GM10248 (cell line): Measurements from ENCODE around the gene ERBB4.
"Not testable (repeated sequence)": the region's sequence is repeated elsewhere in the genome, so short reads cannot be mapped to it uniquely, and the experiment has no call there.

Source experiments
- CTCF ChIA-PET: fragments of 300-600 bp; sonication (Branson Sonifier 250); formaldehyde crosslinking; extraction: SDS; loops from one replicate; lab custom pipeline; 2021; ENCODE audit warnings: antibody characterized with exemption; lab: Yijun Ruan, JAX
- POLR2A ChIA-PET: fragments of 350-650 bp; sonication (Branson Sonifier 250); formaldehyde crosslinking; extraction: SDS; loops from one replicate; lab custom pipeline; 2020; ENCODE audit warnings: antibody characterized with exemption; lab: Yijun Ruan, JAX
- DNase-seq: peaks from one replicate; pipeline ENCODE4 v3.0.0; 2012; ENCODE audit errors: extremely low spot score
- TF ChIP-seq, protein P1 (sequence below): IDR thresholded peaks from 2 replicates; pipeline ENCODE4 v1.5.1; 2012; ENCODE audit warnings: mild to moderate bottlenecking, low read depth; ENCODE audit errors: extremely low read depth, missing control alignments, control extremely low read depth

Gene ERBB4

DNA sequence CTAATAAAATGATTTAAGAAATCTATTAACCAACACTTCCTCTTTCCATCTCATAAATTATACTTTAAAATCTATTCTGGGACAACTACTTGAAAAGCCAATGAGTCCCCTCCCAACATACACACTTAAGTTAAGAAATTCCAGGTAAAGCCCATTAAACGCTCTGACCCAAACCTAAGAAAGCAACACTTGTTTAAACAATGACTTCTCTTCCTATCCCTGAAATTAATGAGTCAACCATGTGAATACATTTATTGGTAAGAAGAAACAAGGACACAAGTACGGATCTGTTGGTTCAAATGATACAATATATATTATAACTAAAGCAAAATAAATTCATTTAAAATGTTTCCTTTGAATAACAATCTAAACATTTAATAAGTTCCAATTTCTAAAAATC lies 279.4 kb downstream of the ERBB4 start:
- ChIA-PET POLR2A (no interaction called here), CTCF (no interaction called here)
- DNase-seq, result no peak
- TF ChIP-seq, protein P1, sequence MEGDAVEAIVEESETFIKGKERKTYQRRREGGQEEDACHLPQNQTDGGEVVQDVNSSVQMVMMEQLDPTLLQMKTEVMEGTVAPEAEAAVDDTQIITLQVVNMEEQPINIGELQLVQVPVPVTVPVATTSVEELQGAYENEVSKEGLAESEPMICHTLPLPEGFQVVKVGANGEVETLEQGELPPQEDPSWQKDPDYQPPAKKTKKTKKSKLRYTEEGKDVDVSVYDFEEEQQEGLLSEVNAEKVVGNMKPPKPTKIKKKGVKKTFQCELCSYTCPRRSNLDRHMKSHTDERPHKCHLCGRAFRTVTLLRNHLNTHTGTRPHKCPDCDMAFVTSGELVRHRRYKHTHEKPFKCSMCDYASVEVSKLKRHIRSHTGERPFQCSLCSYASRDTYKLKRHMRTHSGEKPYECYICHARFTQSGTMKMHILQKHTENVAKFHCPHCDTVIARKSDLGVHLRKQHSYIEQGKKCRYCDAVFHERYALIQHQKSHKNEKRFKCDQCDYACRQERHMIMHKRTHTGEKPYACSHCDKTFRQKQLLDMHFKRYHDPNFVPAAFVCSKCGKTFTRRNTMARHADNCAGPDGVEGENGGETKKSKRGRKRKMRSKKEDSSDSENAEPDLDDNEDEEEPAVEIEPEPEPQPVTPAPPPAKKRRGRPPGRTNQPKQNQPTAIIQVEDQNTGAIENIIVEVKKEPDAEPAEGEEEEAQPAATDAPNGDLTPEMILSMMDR, result no peak

DNA sequence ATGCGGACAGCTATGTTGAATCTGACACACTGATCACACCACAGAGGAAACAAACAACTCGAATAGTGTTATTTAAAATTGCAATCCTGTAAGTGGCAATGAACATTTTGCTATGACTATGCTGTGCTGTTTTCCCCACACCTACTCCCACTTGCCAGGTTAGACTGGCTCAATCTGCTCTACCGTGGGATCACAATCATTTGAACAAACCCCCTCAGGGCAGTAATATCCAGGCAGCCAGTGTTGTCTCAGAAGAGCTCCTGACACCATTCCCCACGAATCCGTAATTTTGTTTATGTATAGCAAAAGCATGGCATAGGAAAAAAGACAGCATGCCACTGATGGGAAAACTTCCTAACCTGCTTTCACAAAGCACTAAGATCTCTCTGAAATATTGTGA lies 284.3 kb downstream of the ERBB4 start:
- POLR2A ChIA-PET, result no interaction called here
- TF ChIP-seq, protein P1, result no peak
- CTCF ChIA-PET, result no interaction called here
- DNase-seq, result no peak

DNA sequence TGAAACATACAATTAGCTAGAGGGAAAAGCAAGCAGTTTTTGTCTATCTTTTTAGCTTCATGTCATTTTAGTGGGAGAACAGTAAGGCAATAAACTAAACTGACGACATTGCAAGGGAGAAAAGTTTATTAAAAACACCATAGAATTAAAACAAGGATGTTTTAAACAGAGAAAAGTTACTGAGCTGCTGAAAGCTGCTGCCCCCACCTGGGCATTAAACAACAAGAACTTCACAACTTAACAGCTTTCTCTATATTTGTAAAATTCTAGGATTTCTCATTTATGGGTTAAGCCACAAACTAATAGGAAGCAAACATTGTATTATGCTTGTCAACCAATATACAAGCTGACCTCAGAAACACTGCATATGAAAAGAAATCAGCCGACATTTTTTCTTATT lies 289.2 kb downstream of the ERBB4 start:
- ChIA-PET CTCF (interaction anchor here (1.0 to 1.4 kb wide), 3 partner anchors 9 to 244 kb away, joined by 3 to 4 read pairs (median 3); no protein-coding TSS in a partner anchor), POLR2A (no interaction called here)
- no peak for DNase-seq
- TF ChIP-seq, protein P1, result no peak

DNA sequence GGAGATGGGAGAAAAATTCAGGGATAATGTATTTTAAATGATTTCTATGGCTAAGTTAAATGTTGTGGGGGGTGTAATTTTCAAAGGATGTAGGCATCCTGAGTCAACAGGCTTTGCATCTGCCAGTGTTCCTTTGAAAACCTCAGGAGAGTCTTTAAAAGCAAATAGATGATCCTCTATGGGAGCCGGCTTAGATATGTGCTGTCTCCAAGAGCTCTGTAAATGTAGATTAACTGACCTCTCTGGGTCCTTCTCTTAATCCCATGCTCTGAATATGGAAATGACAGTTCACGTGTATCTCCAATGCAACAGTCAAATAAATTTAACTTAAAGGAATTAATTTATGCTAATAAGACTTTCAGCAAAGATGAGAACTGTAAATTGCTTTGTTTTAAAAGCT lies 292.7 kb downstream of the ERBB4 start:
- ChIA-PET POLR2A (no interaction called here), CTCF (interaction anchor here (0.9 to 1.6 kb wide), 2 partner anchors 8 to 502 kb away, joined by 3 to 5 read pairs; no protein-coding TSS in a partner anchor)
- no peak for DNase-seq
- TF ChIP-seq, protein P1, result no peak

DNA sequence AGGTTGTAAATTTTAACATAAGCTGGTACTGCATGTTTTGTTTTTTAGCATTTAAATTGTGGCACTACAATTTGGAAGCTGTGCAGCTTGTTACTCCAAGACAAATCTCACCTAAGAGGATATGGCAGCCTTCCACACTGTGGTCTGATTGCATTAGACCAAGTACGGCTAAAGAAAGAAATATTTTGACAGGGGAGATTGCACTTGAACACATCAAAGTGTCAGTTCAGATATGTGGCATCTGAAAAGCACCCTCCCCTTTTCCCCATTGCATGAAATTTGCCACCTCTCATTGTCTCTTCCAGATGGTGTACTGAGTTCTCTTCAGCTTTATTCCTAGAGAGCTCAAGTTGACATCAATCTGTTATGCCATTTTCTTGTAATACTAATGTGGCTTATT lies 295.9 kb downstream of the ERBB4 start:
- ChIA-PET CTCF (interaction anchor here (1.0 kb wide), 1 partner anchor 21 kb away, joined by 3 read pairs; no protein-coding TSS in a partner anchor), POLR2A (no interaction called here)
- no peak for DNase-seq
- TF ChIP-seq, protein P1, result no peak

DNA sequence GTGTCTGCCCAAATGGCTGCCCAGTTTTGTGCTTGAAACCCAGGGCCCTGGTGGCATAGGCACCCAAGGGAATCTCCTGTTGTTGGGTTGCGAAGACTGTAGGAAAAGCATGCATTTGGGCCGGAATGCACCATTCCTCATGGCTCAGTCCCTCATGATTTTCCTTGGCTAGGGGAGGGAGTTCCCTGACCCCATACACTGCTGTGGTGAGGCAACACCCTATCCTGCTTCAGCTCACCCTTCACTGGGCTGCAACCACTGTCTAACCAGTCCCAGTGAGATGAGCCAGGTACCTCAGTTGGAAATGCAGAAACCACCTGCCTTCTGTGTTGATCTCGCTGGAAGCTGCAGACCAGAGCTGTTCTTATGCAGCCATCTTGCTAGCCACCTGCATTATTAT lies 300.4 kb downstream of the ERBB4 start:
- CTCF ChIA-PET, result interaction anchor here (0.9 to 1.6 kb wide), 2 partner anchors 8 to 9 kb away, joined by 3 read pairs; no protein-coding TSS in a partner anchor
- DNase-seq, POLR2A ChIA-PET: not testable (repeated sequence)

DNA sequence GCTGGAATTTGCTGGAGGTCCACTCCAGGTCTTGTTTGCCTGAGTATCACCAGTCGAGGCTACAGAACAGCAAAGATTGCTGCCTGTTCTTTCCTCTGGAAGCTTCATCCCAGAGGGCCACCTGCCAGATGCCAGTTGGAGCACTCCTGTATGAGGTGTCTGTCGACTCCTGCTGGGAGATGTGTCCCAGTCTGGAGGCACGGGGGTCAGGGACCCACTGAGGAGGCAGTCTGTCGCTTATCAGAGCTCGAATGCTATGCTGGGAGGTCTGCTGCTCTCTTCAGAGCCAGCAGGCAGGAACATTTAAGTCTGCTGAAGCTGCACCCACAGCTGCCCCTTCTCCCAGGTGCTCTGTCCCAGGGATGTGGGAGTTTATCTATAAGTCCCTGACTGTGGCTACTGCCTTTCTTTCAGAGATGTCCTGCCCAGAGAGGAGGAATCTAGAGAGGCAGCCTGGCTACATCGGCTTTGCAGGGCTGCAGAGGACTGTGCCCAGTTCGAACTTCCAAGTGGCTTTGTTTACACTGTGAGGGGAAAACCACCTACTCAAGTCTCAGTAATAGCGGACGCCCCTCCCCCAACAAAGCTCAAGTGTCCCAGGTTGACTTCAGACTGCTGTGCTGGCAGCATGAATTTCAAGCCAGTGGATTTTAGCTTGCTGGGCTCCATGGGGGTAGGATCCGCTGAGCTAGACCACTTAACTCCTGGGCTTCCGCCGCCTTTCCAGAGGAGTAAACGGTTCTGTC lies 301.1 kb downstream of the ERBB4 start:
- ChIA-PET CTCF (interaction anchor here (0.9 to 1.6 kb wide), 2 partner anchors 9 kb away, joined by 3 read pairs; no protein-coding TSS in a partner anchor), POLR2A (no interaction called here)
- no peak for DNase-seq
- TF ChIP-seq, protein P1, result no peak
